Measurements from ENCODE around the gene KCNG3. TPM values are rescaled to one million over a fixed set of nuclear protein-coding genes. Genes with fewer than 3 reads are reported as not detected.

The KCNG3 gene
- total RNA-seq, 2 donors from 2014 or later = 0.84 to 1.5 TPM

GRCh38 chr2:42392191-42392590, 101.6 kb downstream of the KCNG3 start:
- H3K9me3 ChIP-seq (ENCODE audit: control insufficient read depth, low read length) = no peaks in the 10 kb centered on the region
- H3K27ac ChIP-seq (ENCODE audit: low read depth, low read length) = no peak overlapping the region
- no peak for TF ChIP-seq CTCF (conservative IDR thresholded peaks at IDR 0.05)
- no peaks in the 10 kb centered on the region for H3K36me3 ChIP-seq (ENCODE audit: control insufficient read depth, insufficient read depth, low read length)
- Mint-ChIP-seq H3K4me3 (no peak overlapping the region), H3K9me3 (peaks cover 8% of the 10 kb centered on the region), H3K4me1 (peaks cover 10% of the 10 kb centered on the region), H3K27me3 (ENCODE audit: insufficient read depth) (no peaks in the 10 kb centered on the region), H3K27ac (no peak overlapping the region), H3K36me3 (ENCODE audit: low read depth) (no peaks in the 10 kb centered on the region)
- 100% methylated on average over 1 of the region's 1 CpG for WGBS, 2 experiments (ENCODE audit: insufficient coverage in 1 of 2, insufficient read length in 1 of 2)
- no peaks in the 10 kb centered on the region for H3K4me1 ChIP-seq (ENCODE audit: control insufficient read depth, insufficient read depth, low read length)
- H3K27me3 ChIP-seq (ENCODE audit: control insufficient read depth, insufficient read depth, low read length, poor library complexity, severe bottlenecking) = no peaks in the 10 kb centered on the region
- H3K9ac ChIP-seq (ENCODE audit: extremely low read depth, low read length, poor library complexity, severe bottlenecking) = no peak overlapping the region
- DNase-seq = peak; percentile 8
- H3K4me3 ChIP-seq (ENCODE audit: low read length) = no peak overlapping the region

Other genes starting within 250 kb of the KCNG3 start
- gene COX7A2L, start 132.8 kb downstream of the KCNG3 start, total RNA-seq = 100 to 1,000 TPM; 113 to 117 TPM
- gene MTA3, start 74.7 kb upstream of the KCNG3 start, total RNA-seq = 100 to 1,000 TPM; 138 to 154 TPM

Data from endodermal cell (in vitro differentiated cells).